ENCODE results near the gene ADA. TPM values are rescaled to one million over a fixed set of nuclear protein-coding genes. Genes with fewer than 3 reads are reported as not detected.

Gene ADA
- total and polyA plus RNA-seq, 5 donors from 2014 or later, result 28.1 to 41.3 (median 38.3) TPM

- ATAC-seq (ENCODE audit: low read depth in 2 of 2) (no peak), DNase-seq (no peak)
- Histone ChIP-seq H3K27ac (ENCODE audit: insufficient read depth, low read length, poor library complexity, severe bottlenecking) (peak overlapping the region; percentile 73), H3K36me3 (ENCODE audit: control insufficient read depth, insufficient read depth, low read length) (no peaks in the 10 kb centered on the region), H3K9me3 (ENCODE audit: control insufficient read depth in 2 of 2, low read length in 2 of 2) (no peaks in the 10 kb centered on the region), H3K4me3 (ENCODE audit: low read depth, low read length) (peak overlapping the region; percentile 18), H3K4me1 (ENCODE audit: control insufficient read depth, insufficient read depth, low read length, poor library complexity, severe bottlenecking) (peaks cover 62% of the 10 kb centered on the region), H3K27me3 (ENCODE audit: control insufficient read depth, insufficient read depth, low read length) (no peaks in the 10 kb centered on the region)
- Mint-ChIP-seq H3K27me3 (no peaks in the 10 kb centered on the region), H3K36me3 (peaks cover 20% of the 10 kb centered on the region), H3K9me3 (no peaks in the 10 kb centered on the region), H3K27ac (peak overlapping the region; percentile 97 to 99 (median 98)), H3K4me1 (peaks cover 4 to 72% (median 57%) of the 10 kb centered on the region in 4 donors), H3K4me3 (peak overlapping the region; percentile 4 to 65 (median 30))
Observed at GRCh38 chr20:44643154-44643519, 8.4 kb downstream of the ADA start.

GRCh38 chr20:44642203-44643153 is 9.0 kb downstream of the ADA start:
- ATAC-seq (ENCODE audit: low read depth in 2 of 2) (no peak), DNase-seq (peak in 2 of 3 donors; percentile 29 to 38)
- H3K27me3 Mint-ChIP-seq, result no peaks in the 10 kb centered on the region
- H3K36me3 Mint-ChIP-seq, result peaks cover 20% of the 10 kb centered on the region
- H3K36me3 ChIP-seq (ENCODE audit: control insufficient read depth, insufficient read depth, low read length), result no peaks in the 10 kb centered on the region
- H3K4me1 ChIP-seq (ENCODE audit: control insufficient read depth, insufficient read depth, low read length, poor library complexity, severe bottlenecking), result peaks cover 55% of the 10 kb centered on the region
- H3K27me3 ChIP-seq (ENCODE audit: control insufficient read depth, insufficient read depth, low read length), result no peaks in the 10 kb centered on the region
- peak overlapping the region; percentile 73 for H3K27ac ChIP-seq (ENCODE audit: insufficient read depth, low read length, poor library complexity, severe bottlenecking)
- H3K4me3 ChIP-seq (ENCODE audit: low read depth, low read length), result peak overlapping the region; percentile 34
- peak overlapping the region; percentile 19 to 65 (median 44) for H3K4me3 Mint-ChIP-seq
- H3K27ac Mint-ChIP-seq, result peak overlapping the region; percentile 97 to 99 (median 98)
- H3K4me1 Mint-ChIP-seq, result peaks cover 4 to 66% (median 54%) of the 10 kb centered on the region in 4 donors
- H3K9me3 Mint-ChIP-seq, result no peaks in the 10 kb centered on the region
- H3K9me3 ChIP-seq (ENCODE audit: control insufficient read depth in 2 of 2, low read length in 2 of 2), result no peaks in the 10 kb centered on the region

- Histone ChIP-seq H3K4me1 (ENCODE audit: control insufficient read depth, insufficient read depth, low read length, poor library complexity, severe bottlenecking) (peaks cover 44% of the 10 kb centered on the region), H3K27me3 (ENCODE audit: control insufficient read depth, insufficient read depth, low read length) (no peaks in the 10 kb centered on the region), H3K4me3 (ENCODE audit: low read depth, low read length) (no peak overlapping the region), H3K27ac (ENCODE audit: insufficient read depth, low read length, poor library complexity, severe bottlenecking) (no peak overlapping the region), H3K36me3 (ENCODE audit: control insufficient read depth, insufficient read depth, low read length) (peaks cover 3% of the 10 kb centered on the region), H3K9me3 (ENCODE audit: control insufficient read depth in 2 of 2, low read length in 2 of 2) (no peaks in the 10 kb centered on the region)
- DNase-seq (no peak), ATAC-seq (ENCODE audit: low read depth in 2 of 2) (no peak)
- Mint-ChIP-seq H3K4me3 (peak overlapping the region in 2 of 4 donors; percentile 20 to 61), H3K27me3 (no peaks in the 10 kb centered on the region), H3K9me3 (peaks cover 0 to 2% (median 0%) of the 10 kb centered on the region in 7 donors), H3K4me1 (peaks cover 4 to 55% (median 46%) of the 10 kb centered on the region in 4 donors), H3K36me3 (peaks cover 22% of the 10 kb centered on the region), H3K27ac (peak overlapping the region in 2 of 3 donors; percentile 17 to 98)
Observed at GRCh38 chr20:44641325-44641724, 10.2 kb downstream of the ADA start.

- peaks cover 3% of the 10 kb centered on the region for H3K36me3 ChIP-seq (ENCODE audit: control insufficient read depth, insufficient read depth, low read length)
- H3K4me1 ChIP-seq (ENCODE audit: control insufficient read depth, insufficient read depth, low read length, poor library complexity, severe bottlenecking), result peaks cover 36% of the 10 kb centered on the region
- H3K27me3 ChIP-seq (ENCODE audit: control insufficient read depth, insufficient read depth, low read length), result no peaks in the 10 kb centered on the region
- Mint-ChIP-seq H3K9me3 (peaks cover 0 to 2% (median 0%) of the 10 kb centered on the region in 7 donors), H3K4me3 (peak overlapping the region in 1 of 4 donors; percentile 17), H3K27ac (peak overlapping the region in 2 of 3 donors; percentile 33 to 98), H3K27me3 (no peaks in the 10 kb centered on the region), H3K36me3 (peaks cover 27% of the 10 kb centered on the region), H3K4me1 (peaks cover 4 to 47% (median 38%) of the 10 kb centered on the region in 4 donors)
- no peak overlapping the region for H3K4me3 ChIP-seq (ENCODE audit: low read depth, low read length)
- no peak for ATAC-seq (ENCODE audit: low read depth in 2 of 2)
- no peak for DNase-seq
- no peaks in the 10 kb centered on the region for H3K9me3 ChIP-seq (ENCODE audit: control insufficient read depth in 2 of 2, low read length in 2 of 2)
- H3K27ac ChIP-seq (ENCODE audit: insufficient read depth, low read length, poor library complexity, severe bottlenecking), result no peak overlapping the region
Observed at GRCh38 chr20:44640522-44640921, 11.0 kb downstream of the ADA start.

GRCh38 chr20:44637522-44638372 is 13.8 kb downstream of the ADA start:
- Histone ChIP-seq H3K27me3 (ENCODE audit: control insufficient read depth, insufficient read depth, low read length) (no peaks in the 10 kb centered on the region), H3K27ac (ENCODE audit: insufficient read depth, low read length, poor library complexity, severe bottlenecking) (no peak overlapping the region), H3K36me3 (ENCODE audit: control insufficient read depth, insufficient read depth, low read length) (peaks cover 14% of the 10 kb centered on the region), H3K9me3 (ENCODE audit: control insufficient read depth in 2 of 2, low read length in 2 of 2) (no peaks in the 10 kb centered on the region), H3K4me3 (ENCODE audit: low read depth, low read length) (no peak overlapping the region), H3K4me1 (ENCODE audit: control insufficient read depth, insufficient read depth, low read length, poor library complexity, severe bottlenecking) (peaks cover 8% of the 10 kb centered on the region)
- H3K4me3 Mint-ChIP-seq, result peak overlapping the region in 1 of 4 donors; percentile 54
- peaks cover 0 to 2% (median 0%) of the 10 kb centered on the region in 7 donors for H3K9me3 Mint-ChIP-seq
- peaks cover 4 to 20% (median 17%) of the 10 kb centered on the region in 4 donors for H3K4me1 Mint-ChIP-seq
- no peak overlapping the region for H3K27ac Mint-ChIP-seq
- no peak for DNase-seq
- no peaks in the 10 kb centered on the region for H3K27me3 Mint-ChIP-seq
- no peak for ATAC-seq (ENCODE audit: low read depth in 2 of 2)
- peaks cover 36% of the 10 kb centered on the region for H3K36me3 Mint-ChIP-seq

- Histone ChIP-seq H3K27me3 (ENCODE audit: control insufficient read depth, insufficient read depth, low read length) (no peaks in the 10 kb centered on the region), H3K9me3 (ENCODE audit: control insufficient read depth in 2 of 2, low read length in 2 of 2) (no peaks in the 10 kb centered on the region), H3K4me1 (ENCODE audit: control insufficient read depth, insufficient read depth, low read length, poor library complexity, severe bottlenecking) (peaks cover under 1% of the 10 kb centered on the region), H3K36me3 (ENCODE audit: control insufficient read depth, insufficient read depth, low read length) (peaks cover 14% of the 10 kb centered on the region), H3K27ac (ENCODE audit: insufficient read depth, low read length, poor library complexity, severe bottlenecking) (no peak overlapping the region), H3K4me3 (ENCODE audit: low read depth, low read length) (no peak overlapping the region)
- peaks cover 4 to 13% (median 10%) of the 10 kb centered on the region in 4 donors for H3K4me1 Mint-ChIP-seq
- H3K27me3 Mint-ChIP-seq, result no peaks in the 10 kb centered on the region
- peaks cover 36% of the 10 kb centered on the region for H3K36me3 Mint-ChIP-seq
- peaks cover 0 to 2% (median 0%) of the 10 kb centered on the region in 7 donors for H3K9me3 Mint-ChIP-seq
- ATAC-seq (ENCODE audit: low read depth in 2 of 2), result no peak
- no peak overlapping the region for H3K4me3 Mint-ChIP-seq
- DNase-seq, result no peak
- no peak overlapping the region for H3K27ac Mint-ChIP-seq
Observed at GRCh38 chr20:44637042-44637441, 14.5 kb downstream of the ADA start.

GRCh38 chr20:44635877-44636276 is 15.6 kb downstream of the ADA start:
- H3K4me3 ChIP-seq (ENCODE audit: low read depth, low read length), result no peak overlapping the region
- H3K36me3 Mint-ChIP-seq, result peaks cover 33% of the 10 kb centered on the region
- H3K27me3 Mint-ChIP-seq, result no peaks in the 10 kb centered on the region
- DNase-seq (no peak), ATAC-seq (ENCODE audit: low read depth in 2 of 2) (no peak)
- no peak overlapping the region for H3K27ac ChIP-seq (ENCODE audit: insufficient read depth, low read length, poor library complexity, severe bottlenecking)
- peaks cover 14% of the 10 kb centered on the region for H3K36me3 ChIP-seq (ENCODE audit: control insufficient read depth, insufficient read depth, low read length)
- peaks cover 0 to 9% (median 5%) of the 10 kb centered on the region in 4 donors for H3K4me1 Mint-ChIP-seq
- no peaks in the 10 kb centered on the region for H3K27me3 ChIP-seq (ENCODE audit: control insufficient read depth, insufficient read depth, low read length)
- no peak overlapping the region for H3K4me3 Mint-ChIP-seq
- H3K9me3 ChIP-seq (ENCODE audit: control insufficient read depth in 2 of 2, low read length in 2 of 2), result no peaks in the 10 kb centered on the region
- H3K9me3 Mint-ChIP-seq, result peaks cover 0 to 2% (median 0%) of the 10 kb centered on the region in 7 donors
- no peaks in the 10 kb centered on the region for H3K4me1 ChIP-seq (ENCODE audit: control insufficient read depth, insufficient read depth, low read length, poor library complexity, severe bottlenecking)
- H3K27ac Mint-ChIP-seq, result no peak overlapping the region

Measured in CD4-positive, CD25-positive, alpha-beta regulatory T cell (primary cell).